Body of pancreas (tissue), 4 donors: ENCODE data around the gene TAS2R46.

Source experiments
- CTCF ChIP-seq, 7 experiments: fragments of 450-650 bp in 4 of 7; fragments of 200-600 bp in 3 of 7; sonication (generic) in 3 of 7; IDR thresholded peaks; one replicate each; pipeline ENCODE4 v1.5.1; 2016 to 2019; ENCODE audit warnings: antibody characterized with exemption in 7 of 7
- POLR2A ChIP-seq, 3 donors: fragments of 450-650 bp; IDR thresholded peaks; one replicate each; pipeline ENCODE4 v1.6.1; 2016; ENCODE audit warnings: antibody characterized with exemption in 3 of 3, mild to moderate bottlenecking in 2 of 3

DNA sequence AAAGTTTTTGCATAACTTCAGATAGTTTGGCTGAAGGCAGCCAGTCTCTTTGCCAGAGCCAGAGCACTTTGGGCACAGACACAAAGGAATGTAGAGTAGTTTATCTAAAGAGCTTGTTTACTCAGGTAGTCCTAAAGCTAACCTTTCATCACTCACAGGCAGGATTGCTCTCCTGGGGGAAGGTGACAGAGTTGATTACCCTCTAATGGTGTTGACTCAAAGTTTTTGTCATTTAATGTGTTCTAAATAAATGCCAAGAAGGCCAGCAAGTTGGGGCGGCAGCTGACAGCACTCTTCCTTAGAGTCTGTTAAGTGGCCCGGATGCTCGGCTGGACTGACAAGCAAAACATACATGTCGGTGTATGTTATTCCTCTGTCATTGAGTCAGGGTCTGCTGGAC lies 9.3 kb upstream of the TAS2R46 start:
- no peak for TF ChIP-seq CTCF (IDR thresholded peaks at IDR 0.05)
- TF ChIP-seq POLR2A (IDR thresholded peaks at IDR 0.05), result no peak
